BLaER1 treated with 17β-estradiol and CSF1 and Interleukin-3, amounts not matched to agents 10 nM and 100 nM (cell line): ENCODE data around the gene SAYSD1.

ENCODE experiments used
- H3K27ac ChIP-seq, 11 experiments: shearing (Covaris generic); formaldehyde crosslinking; 2 replicates each; pipeline ENCODE4 v1.8.1; 2022
- H3K27me3 ChIP-seq, 11 experiments: shearing (Covaris generic); formaldehyde crosslinking; 2 replicates each; pipeline ENCODE4 v1.8.1; 2022
- H3K36me3 ChIP-seq, 11 experiments: shearing (Covaris generic); formaldehyde crosslinking; 2 replicates each; pipeline ENCODE4 v1.8.1; 2022
- H3K4me1 ChIP-seq, 10 experiments: shearing (Covaris generic); formaldehyde crosslinking; 2 replicates each; pipeline ENCODE4 v1.8.1; 2022
- H3K4me2 ChIP-seq, 11 experiments: shearing (Covaris generic); formaldehyde crosslinking; 2 replicates each; pipeline ENCODE4 v1.8.1; 2022
- H3K4me3 ChIP-seq, 10 experiments: shearing (Covaris generic); formaldehyde crosslinking; 2 replicates each; pipeline ENCODE4 v1.8.1; 2022
- H3K9ac ChIP-seq, 11 experiments: shearing (Covaris generic); formaldehyde crosslinking; 2 replicates each; pipeline ENCODE4 v1.8.1; 2022
- H3K9me3 ChIP-seq, 11 experiments: shearing (Covaris generic); formaldehyde crosslinking; replicated peaks in 1 of 11; 2 replicates each; pipeline ENCODE4 v1.8.1; 2022
- H4K20me1 ChIP-seq, 11 experiments: shearing (Covaris generic); formaldehyde crosslinking; 2 replicates each; pipeline ENCODE4 v1.8.1; 2022
- Cebpa-rat ChIP-seq, 11 experiments: shearing (Covaris generic); IDR thresholded peaks; 2 replicates each; pipeline ENCODE4 v1.8.1; 2022

SAYSD1 gene

GRCh38 chr6:39068391-39068790, 46.6 kb downstream of the SAYSD1 start:
- Histone ChIP-seq H3K4me1 (no peaks in the 10 kb centered on the region), H3K4me2 (no peak overlapping the region), H3K4me3 (no peak overlapping the region), H3K9ac (no peak overlapping the region), H3K9me3 (no peaks in the 10 kb centered on the region), H3K27ac (no peak overlapping the region), H4K20me1 (no peaks in the 10 kb centered on the region; a peak in 1 of 22 replicates), H3K27me3 (no peaks in the 10 kb centered on the region), H3K36me3 (peaks cover 0 to 13% (median 0%) of the 10 kb centered on the region in 11 experiments; a peak in 1 of 22 replicates)
- TF ChIP-seq Cebpa-rat (IDR thresholded peaks at IDR 0.05), result no peak

DNA sequence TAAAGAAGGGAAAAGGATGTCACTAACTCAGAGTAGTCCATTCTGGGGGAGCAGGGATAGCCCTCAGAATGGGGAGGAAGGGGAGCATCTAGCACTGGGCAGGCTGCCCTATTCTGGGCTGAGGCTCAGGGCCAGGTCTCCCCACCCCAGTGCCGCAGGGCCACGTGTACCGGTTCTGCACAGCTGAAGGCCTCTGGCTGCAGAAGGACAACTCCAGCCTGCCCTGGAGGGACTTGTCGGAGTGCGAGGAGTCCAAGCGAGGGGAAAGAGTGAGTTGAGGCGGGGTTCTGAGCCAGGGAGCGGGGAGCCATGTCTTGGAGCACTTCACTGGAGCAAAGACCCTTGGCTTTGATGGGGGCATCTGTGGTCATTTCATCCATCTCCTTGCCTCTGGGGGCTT, 49.4 kb downstream of the SAYSD1 start:
- Histone ChIP-seq H3K4me2 (no peak overlapping the region), H4K20me1 (peaks cover 0 to 6% (median 0%) of the 10 kb centered on the region in 11 experiments; a peak in 2 of 22 replicates), H3K36me3 (peaks cover 0 to 13% (median 0%) of the 10 kb centered on the region in 11 experiments; a peak in 2 of 22 replicates), H3K4me1 (peaks cover 0 to 3% (median 0%) of the 10 kb centered on the region in 10 experiments; a peak in 1 of 20 replicates), H3K9me3 (no peaks in the 10 kb centered on the region), H3K4me3 (no peak overlapping the region), H3K27ac (no peak overlapping the region), H3K9ac (no peak overlapping the region), H3K27me3 (no peaks in the 10 kb centered on the region)
- TF ChIP-seq Cebpa-rat (IDR thresholded peaks at IDR 0.05), result no peak

- peaks cover 0 to 24% (median 10%) of the 10 kb centered on the region in 11 experiments; a peak in 14 of 22 replicates for H3K36me3 ChIP-seq
- peaks cover 0 to 3% (median 0%) of the 10 kb centered on the region in 10 experiments; a peak in 1 of 20 replicates for H3K4me1 ChIP-seq
- no peak overlapping the region for H3K27ac ChIP-seq
- no peak for TF ChIP-seq Cebpa-rat (IDR thresholded peaks at IDR 0.05)
- H3K27me3 ChIP-seq, result no peaks in the 10 kb centered on the region
- no peaks in the 10 kb centered on the region for H3K9me3 ChIP-seq
- no peak overlapping the region for H3K4me2 ChIP-seq
- no peak overlapping the region for H3K9ac ChIP-seq
- peaks cover 0 to 6% (median 0%) of the 10 kb centered on the region in 11 experiments; a peak in 2 of 22 replicates for H4K20me1 ChIP-seq
- no peak overlapping the region for H3K4me3 ChIP-seq
Measured at GRCh38 chr6:39063526-39063925, 51.5 kb downstream of the SAYSD1 start.

DNA sequence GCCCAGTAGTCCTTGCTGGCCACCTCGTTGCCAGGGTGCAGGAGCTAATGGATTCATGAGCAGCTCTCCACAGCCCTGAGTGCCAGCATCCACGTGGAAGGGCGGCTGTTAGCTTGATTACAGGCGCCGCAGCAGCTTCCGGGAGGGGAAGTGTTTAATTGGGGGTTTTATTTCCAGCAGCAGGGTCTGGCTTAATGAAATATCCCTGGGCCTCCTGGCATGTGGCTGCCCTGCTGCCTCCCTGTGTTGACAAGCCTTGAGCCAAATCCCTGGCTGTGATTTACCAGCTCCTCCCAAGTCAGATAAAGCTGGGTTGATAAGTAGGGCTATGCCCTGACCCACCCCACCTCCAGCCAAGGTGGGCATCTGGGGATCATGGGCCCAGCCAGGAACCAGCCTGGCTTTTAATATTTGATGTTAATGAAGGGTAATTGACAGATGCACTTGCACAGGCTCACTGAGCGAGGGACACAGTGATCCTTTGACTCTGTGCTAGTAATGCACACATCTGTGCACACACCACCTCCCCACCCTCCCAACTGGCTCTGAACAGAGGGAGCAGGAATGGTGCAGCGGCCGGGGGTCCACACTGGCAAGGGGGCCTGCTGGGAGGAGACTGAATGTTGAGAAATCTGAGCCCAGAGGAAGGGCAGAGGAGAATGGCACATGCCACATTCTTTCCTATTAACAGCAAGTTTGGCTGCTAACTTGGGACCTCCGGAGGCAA, 52.8 kb downstream of the SAYSD1 start:
- Histone ChIP-seq H3K4me2 (no peak overlapping the region), H3K4me3 (no peak overlapping the region), H4K20me1 (peaks cover 0 to 6% (median 0%) of the 10 kb centered on the region in 11 experiments; a peak in 2 of 22 replicates), H3K9me3 (no peaks in the 10 kb centered on the region), H3K27me3 (no peaks in the 10 kb centered on the region), H3K4me1 (peaks cover 0 to 3% (median 0%) of the 10 kb centered on the region in 10 experiments; a peak in 1 of 20 replicates), H3K36me3 (peaks cover 0 to 38% (median 20%) of the 10 kb centered on the region in 11 experiments; a peak in 15 of 22 replicates), H3K9ac (no peak overlapping the region), H3K27ac (no peak overlapping the region)
- TF ChIP-seq Cebpa-rat (IDR thresholded peaks at IDR 0.05), result no peak

- no peaks in the 10 kb centered on the region for H3K27me3 ChIP-seq
Measured at GRCh38 chr6:39061588-39061987, 53.4 kb downstream of the SAYSD1 start.

GRCh38 chr6:39061182-39061581, 53.8 kb downstream of the SAYSD1 start:
- TF ChIP-seq Cebpa-rat (IDR thresholded peaks at IDR 0.05), result no peak
- Histone ChIP-seq H3K4me3 (no peak overlapping the region), H3K9ac (no peak overlapping the region), H3K4me2 (no peak overlapping the region), H3K36me3 (peaks cover 0 to 41% (median 20%) of the 10 kb centered on the region in 11 experiments; a peak in 15 of 22 replicates), H3K9me3 (no peaks in the 10 kb centered on the region), H3K4me1 (peaks cover 0 to 3% (median 0%) of the 10 kb centered on the region in 10 experiments; a peak in 1 of 20 replicates), H3K27ac (no peak overlapping the region), H3K27me3 (no peaks in the 10 kb centered on the region), H4K20me1 (peaks cover 0 to 6% (median 0%) of the 10 kb centered on the region in 11 experiments; a peak in 2 of 22 replicates)

More at GRCh38 chr6:39061588-39061987, 53.4 kb downstream of the SAYSD1 start:
- Histone ChIP-seq H3K36me3 (peaks cover 0 to 40% (median 22%) of the 10 kb centered on the region in 11 experiments; a peak in 15 of 22 replicates), H3K4me2 (no peak overlapping the region), H3K9me3 (no peaks in the 10 kb centered on the region), H3K4me3 (no peak overlapping the region), H4K20me1 (peaks cover 0 to 6% (median 0%) of the 10 kb centered on the region in 11 experiments; a peak in 2 of 22 replicates), H3K4me1 (peaks cover 0 to 3% (median 0%) of the 10 kb centered on the region in 10 experiments; a peak in 1 of 20 replicates), H3K27ac (no peak overlapping the region), H3K9ac (no peak overlapping the region)
- TF ChIP-seq Cebpa-rat (IDR thresholded peaks at IDR 0.05), result no peak

GRCh38 chr6:39060467-39061160, 54.4 kb downstream of the SAYSD1 start:
- Histone ChIP-seq H3K27ac (no peak overlapping the region), H3K27me3 (no peaks in the 10 kb centered on the region)
- no peak for TF ChIP-seq Cebpa-rat (IDR thresholded peaks at IDR 0.05)

DNA sequence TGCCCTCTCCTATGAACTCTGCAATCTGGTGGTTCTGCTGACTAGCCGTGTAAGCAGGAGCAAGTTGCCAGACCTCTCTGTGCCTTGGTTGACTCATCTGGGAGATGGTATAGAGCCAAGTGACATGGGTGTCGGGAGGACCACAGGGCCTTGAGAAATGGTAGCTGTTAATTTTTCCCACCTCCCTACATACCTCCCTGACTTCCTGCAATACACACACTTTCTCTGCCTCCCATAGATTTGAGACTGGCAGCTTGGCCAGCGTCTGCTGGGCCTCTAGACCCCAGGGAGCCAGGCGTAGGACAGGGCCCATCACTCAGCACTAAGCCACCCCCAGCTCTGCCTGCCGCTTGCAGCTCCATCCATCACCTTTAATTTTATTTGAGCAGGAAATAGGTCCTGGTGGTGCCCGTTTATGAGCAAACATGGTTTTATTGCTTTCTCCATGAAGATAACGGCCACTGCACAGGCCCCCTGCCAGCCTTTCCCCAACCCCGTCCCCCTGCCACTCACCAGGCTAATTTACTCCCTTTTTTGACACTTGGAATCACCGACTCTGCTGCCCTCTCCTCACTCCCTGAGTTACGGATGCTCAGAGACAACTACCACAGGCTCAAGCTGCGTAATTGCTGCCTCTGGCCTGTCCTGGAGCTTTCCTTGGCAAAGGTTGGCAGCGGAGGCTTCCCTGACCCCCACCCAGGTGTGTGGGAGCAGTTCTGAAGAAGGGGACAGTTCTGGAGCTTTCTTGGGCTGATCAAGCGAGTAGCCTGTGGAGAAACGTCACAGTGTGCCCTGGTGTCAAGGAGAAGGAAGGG, 55.3 kb downstream of the SAYSD1 start:
- no peak for TF ChIP-seq Cebpa-rat (IDR thresholded peaks at IDR 0.05)
- no peak overlapping the region for H3K4me3 ChIP-seq

More at GRCh38 chr6:39060467-39061160, 54.4 kb downstream of the SAYSD1 start:
- H3K4me3 ChIP-seq, result no peak overlapping the region
- H3K4me1 ChIP-seq, result peaks cover 0 to 3% (median 0%) of the 10 kb centered on the region in 10 experiments; a peak in 1 of 20 replicates
- H3K36me3 ChIP-seq, result peaks cover 0 to 41% (median 18%) of the 10 kb centered on the region in 11 experiments; a peak in 15 of 22 replicates
- H4K20me1 ChIP-seq, result peaks cover 0 to 6% (median 0%) of the 10 kb centered on the region in 11 experiments; a peak in 2 of 22 replicates
- H3K4me2 ChIP-seq, result no peak overlapping the region
- H3K9me3 ChIP-seq, result no peaks in the 10 kb centered on the region
- no peak overlapping the region for H3K9ac ChIP-seq

More for the DNA sequence above, 55.3 kb downstream of the SAYSD1 start:
- H4K20me1 ChIP-seq, result peaks cover 0 to 6% (median 0%) of the 10 kb centered on the region in 11 experiments; a peak in 1 of 22 replicates
- peaks cover 0 to 3% (median 0%) of the 10 kb centered on the region in 10 experiments; a peak in 1 of 20 replicates for H3K4me1 ChIP-seq
- no peak overlapping the region for H3K9ac ChIP-seq
- peaks cover 0 to 43% (median 18%) of the 10 kb centered on the region in 11 experiments; a peak in 15 of 22 replicates for H3K36me3 ChIP-seq
- H3K4me2 ChIP-seq, result no peak overlapping the region
- no peaks in the 10 kb centered on the region for H3K9me3 ChIP-seq
- H3K27me3 ChIP-seq, result no peaks in the 10 kb centered on the region
- H3K27ac ChIP-seq, result no peak overlapping the region
